ENCODE measurements around the gene JMJD1C. TPM values are rescaled to one million over a fixed set of nuclear protein-coding genes. Genes with fewer than 3 reads are reported as not detected.

JMJD1C gene
- total and polyA plus RNA-seq, 9 donors = 45.4 to 140 (median 78.2) TPM

- no peaks in the 10 kb centered on the region for H3K27me3 ChIP-seq
- H3K4me1 ChIP-seq (ENCODE audit: insufficient read depth) = peaks cover 8% of the 10 kb centered on the region
- WGBS, 3 donors = 88 to 90% (median 88%) methylated on average over 3 of the region's 3 CpGs
- no peaks in the 10 kb centered on the region for H3K9me3 ChIP-seq
- no peaks in the 10 kb centered on the region for H3K36me3 ChIP-seq
- no peak for DNase-seq
- TF ChIP-seq CTCF (IDR thresholded peaks at IDR 0.05) = no peak
- TF ChIP-seq EP300 (IDR thresholded peaks at IDR 0.05) = no peak
- TF ChIP-seq POLR2A (IDR thresholded peaks at IDR 0.05) = no peak
- intact Hi-C loops (cut with DNase I) = no loop called here
- H3K27ac ChIP-seq = no peak overlapping the region
- no peak overlapping the region for H3K4me3 ChIP-seq
Observed at GRCh38 chr10:63487990-63488389, 22.2 kb upstream of the JMJD1C start.

GRCh38 chr10:63483983-63484382 is 18.2 kb upstream of the JMJD1C start:
- Histone ChIP-seq H3K4me1 (ENCODE audit: insufficient read depth) (peaks cover 7% of the 10 kb centered on the region), H3K27ac (no peak overlapping the region), H3K36me3 (no peaks in the 10 kb centered on the region), H3K4me3 (no peak overlapping the region), H3K9me3 (no peaks in the 10 kb centered on the region), H3K27me3 (no peaks in the 10 kb centered on the region)
- intact Hi-C loops (cut with DNase I) = no loop called here
- WGBS, 3 donors = 93 to 100% (median 96%) methylated on average over 1 of the region's 1 CpG
- TF ChIP-seq POLR2A (IDR thresholded peaks at IDR 0.05) = no peak
- TF ChIP-seq EP300 (IDR thresholded peaks at IDR 0.05) = no peak
- no peak for TF ChIP-seq CTCF (IDR thresholded peaks at IDR 0.05)
- no peak for DNase-seq

- Histone ChIP-seq H3K9me3 (no peaks in the 10 kb centered on the region), H3K4me3 (no peak overlapping the region), H3K27ac (no peak overlapping the region), H3K36me3 (no peaks in the 10 kb centered on the region), H3K27me3 (no peaks in the 10 kb centered on the region), H3K4me1 (ENCODE audit: insufficient read depth) (peaks cover 8% of the 10 kb centered on the region)
- DNase-seq = no peak
- no peak for TF ChIP-seq CTCF (IDR thresholded peaks at IDR 0.05)
- no peak for TF ChIP-seq EP300 (IDR thresholded peaks at IDR 0.05)
- TF ChIP-seq POLR2A (IDR thresholded peaks at IDR 0.05) = no peak
- intact Hi-C loops (cut with DNase I) = no loop called here
- 81 to 82% (median 81%) methylated on average over 6 of the region's 6 CpGs for WGBS, 3 donors
Observed at GRCh38 chr10:63481815-63482421, 16.1 kb upstream of the JMJD1C start.

GRCh38 chr10:63480237-63480636 is 14.5 kb upstream of the JMJD1C start:
- H3K4me3 ChIP-seq = no peak overlapping the region
- no peaks in the 10 kb centered on the region for H3K36me3 ChIP-seq
- no peak for DNase-seq
- peaks cover 5% of the 10 kb centered on the region for H3K4me1 ChIP-seq (ENCODE audit: insufficient read depth)
- TF ChIP-seq EP300 (IDR thresholded peaks at IDR 0.05) (no peak), CTCF (IDR thresholded peaks at IDR 0.05) (no peak), POLR2A (IDR thresholded peaks at IDR 0.05) (no peak)
- no peaks in the 10 kb centered on the region for H3K9me3 ChIP-seq
- H3K27me3 ChIP-seq = no peaks in the 10 kb centered on the region
- intact Hi-C loops (cut with DNase I) = no loop called here
- H3K27ac ChIP-seq = no peak overlapping the region
- 88 to 94% (median 91%) methylated on average over 5 of the region's 5 CpGs for WGBS, 3 donors

Measured in ovary (tissue), 9 donors.